ENCODE results near the gene MYRIP.

Gene MYRIP

DNA sequence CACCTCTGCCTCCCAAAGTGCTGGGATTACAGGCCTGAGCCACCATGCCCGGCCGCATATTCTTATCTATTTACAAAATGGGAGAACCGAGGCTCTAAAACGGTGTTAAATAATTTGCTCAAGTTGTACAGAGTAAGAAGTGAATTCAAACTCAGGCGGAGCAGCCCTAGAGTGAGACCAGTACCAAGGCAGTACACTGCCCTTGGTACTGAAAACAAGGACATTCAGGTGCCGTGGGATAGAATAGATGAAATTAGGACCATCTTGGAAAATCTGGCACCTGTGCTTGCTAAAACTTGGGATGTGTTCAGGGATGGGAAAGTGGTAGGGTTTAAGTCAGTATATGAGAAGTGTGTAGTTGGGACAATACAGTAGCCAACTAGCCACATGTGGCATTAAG, 100.7 kb downstream of the MYRIP start:
- DNase-seq: no peak

DNA sequence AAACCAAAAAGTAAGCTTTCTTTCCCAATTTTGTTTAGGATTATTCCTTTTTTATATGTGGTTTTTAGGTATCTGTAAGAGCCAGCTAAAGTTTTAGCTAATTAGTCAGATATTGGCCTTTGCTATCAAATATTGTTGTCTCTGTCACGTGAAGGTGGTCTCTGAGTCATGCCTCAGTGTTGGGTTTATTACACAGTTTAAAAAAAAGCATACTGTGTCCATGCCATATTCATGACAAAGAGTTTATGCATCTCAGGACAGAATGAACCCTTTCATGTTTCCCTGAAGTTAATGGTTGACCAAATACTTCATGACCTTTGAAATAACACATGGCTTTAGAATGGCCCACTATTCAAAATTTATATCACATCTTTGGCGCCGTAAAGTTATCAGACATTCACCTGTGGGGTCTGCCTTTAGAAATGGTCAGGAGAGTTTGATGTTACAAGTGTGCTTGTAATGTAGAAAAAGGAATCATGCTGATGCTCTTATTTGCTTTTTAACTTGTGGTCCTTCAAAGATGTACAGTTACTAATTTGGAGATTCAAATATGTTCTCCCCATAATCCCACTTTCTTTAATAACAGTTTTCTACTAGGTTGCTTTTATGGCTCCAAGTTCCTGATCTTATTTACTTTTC, 101.5 kb downstream of the MYRIP start:
- DNase-seq: no peak

DNA sequence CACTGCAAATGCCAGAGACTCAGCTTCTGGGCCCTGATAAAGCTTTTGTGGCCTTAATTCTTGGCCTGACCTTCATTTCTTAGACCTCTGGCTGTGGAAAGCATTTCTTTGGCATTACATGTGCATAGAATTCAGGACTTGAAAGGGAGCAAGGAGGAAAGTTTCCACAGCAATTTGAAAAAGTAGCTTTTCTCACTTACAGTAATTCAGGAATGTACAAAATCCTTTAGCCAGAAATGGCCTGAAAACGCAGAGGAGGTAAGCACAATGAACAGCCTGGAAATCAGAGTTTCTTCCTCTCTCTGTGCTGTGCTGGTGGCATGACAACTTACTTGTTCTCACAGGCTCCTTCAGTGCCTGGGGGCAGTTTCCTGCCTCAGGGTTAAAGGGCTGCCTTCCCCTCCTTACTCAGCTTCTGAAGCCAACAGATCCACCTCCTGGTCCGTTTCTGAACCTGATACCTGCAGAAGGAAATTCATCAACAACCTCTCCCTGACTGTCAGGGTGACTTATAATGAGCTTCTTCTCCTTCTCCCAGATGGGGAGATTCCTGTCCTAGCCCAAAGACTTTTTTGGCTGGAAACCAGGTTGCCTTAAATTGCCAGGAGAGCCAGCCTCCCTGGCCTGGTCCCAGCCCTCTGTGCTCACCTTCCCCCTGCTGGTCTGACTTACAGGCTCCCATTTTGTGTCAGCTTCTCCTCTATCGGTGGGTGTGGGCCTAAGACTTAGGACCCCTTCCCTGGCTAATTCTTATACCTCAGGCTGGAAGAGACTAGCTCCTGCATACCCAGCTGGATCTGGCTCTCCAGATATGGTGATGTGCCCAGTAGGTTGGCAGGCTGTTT, 102.3 kb downstream of the MYRIP start:
- DNase-seq: no peak

DNA sequence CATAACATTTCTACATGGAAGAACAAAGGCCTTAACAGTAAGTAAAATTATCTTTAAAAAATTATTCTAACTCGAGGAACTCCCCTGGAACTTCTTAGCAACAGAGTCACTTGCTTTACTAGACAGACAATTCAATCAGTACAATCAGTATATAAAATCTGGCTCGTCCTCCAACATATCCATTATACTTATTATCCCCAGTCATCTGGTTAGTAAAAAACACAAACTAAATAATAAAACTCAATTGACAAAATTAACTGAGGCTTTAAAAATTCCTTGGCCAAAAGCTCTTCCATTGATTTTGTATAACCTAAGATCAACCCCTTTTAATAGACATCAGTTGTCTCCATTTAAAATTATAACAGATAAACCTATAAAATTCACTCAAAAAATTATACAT, 105.6 kb downstream of the MYRIP start:
- no peak for DNase-seq

DNA sequence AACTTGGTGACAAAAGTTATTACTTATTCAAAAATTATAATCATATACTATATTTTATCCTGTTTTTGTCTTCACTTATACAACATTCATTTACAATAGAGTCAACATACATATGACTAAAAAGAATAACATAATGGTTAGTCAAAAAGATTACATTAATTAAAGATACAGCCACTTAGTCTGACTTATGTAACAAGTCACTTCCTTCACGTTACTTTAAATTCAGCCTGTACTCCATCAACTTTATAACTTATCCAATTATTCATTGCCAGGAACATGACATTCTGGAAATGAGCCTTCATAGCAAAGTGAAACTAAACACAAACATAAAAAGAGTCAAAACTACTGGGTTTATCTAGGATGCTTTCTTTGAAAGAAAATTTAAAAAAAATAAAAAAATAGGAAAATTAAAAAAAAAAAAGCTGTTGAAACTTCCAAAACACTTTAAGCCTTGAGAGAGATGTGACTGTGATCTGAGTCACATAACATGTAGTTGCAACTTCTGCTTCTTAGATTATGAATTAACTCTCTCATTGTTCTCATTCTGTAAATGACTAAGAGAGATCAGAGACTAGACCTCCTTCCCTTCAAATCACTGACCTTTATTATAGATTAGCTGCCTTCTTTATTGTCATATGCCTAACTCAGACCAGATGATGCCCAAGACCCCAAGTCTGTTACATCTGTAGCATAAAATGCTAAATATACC, 107.8 kb downstream of the MYRIP start:
- DNase-seq: no peak

DNA sequence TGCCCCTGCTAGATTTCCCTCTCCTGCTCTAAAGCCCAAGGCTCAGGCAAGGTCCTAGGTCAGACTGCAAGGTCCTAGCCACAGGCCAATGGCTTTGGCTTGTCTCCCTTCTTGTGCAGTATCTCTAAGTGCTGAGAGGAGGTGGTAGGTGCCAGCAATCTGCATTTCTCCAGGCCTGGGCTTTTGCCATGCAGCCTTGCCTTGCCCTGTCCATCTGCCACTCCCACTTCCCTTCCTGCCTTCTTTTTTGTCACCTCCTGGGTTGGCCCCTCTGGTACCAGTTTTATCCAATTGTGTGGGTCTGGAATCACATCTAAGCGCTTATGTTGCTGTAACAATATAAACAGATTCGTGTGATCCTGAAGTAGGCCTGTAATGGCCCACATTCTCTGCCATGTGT, 109.9 kb downstream of the MYRIP start:
- no peak for DNase-seq

DNA sequence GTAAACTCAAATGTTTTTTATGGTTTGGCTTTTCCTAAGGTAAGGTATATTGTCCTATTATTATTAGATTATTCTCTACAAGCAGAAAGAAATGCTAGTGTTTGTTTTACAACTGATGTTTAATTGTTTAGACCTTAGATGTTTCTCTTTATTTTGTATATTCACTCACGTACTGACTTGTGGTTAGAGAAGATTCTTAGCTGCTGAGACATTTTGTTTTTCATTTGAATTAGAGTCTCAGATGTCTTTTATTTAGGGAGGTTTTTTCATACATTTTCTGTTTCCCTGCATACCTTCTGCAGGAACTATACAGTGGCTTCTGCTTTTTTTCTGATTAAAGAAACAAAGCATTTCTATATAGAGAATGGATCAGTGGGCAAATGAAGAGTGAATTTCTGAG, 110.9 kb downstream of the MYRIP start:
- DNase-seq: no peak

DNA sequence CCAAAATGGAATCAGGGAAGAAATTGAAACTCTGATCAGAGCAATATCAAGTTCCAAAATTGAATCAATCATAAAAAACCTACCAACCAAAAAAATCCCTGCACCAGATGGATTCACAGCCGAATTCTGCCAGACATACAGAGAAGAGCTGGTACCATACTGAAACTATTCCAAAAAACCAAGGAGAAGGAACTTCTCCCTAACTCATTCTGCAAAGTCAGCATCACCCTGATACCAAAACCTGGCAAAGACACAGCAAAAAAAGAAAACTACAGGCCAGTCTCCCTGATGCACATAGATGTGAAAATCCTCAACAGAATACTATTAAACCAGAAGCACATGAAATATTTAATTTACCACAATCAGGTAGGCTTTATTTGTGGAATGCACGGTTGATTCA, 118.1 kb downstream of the MYRIP start:
- DNase-seq: no peak

DNA sequence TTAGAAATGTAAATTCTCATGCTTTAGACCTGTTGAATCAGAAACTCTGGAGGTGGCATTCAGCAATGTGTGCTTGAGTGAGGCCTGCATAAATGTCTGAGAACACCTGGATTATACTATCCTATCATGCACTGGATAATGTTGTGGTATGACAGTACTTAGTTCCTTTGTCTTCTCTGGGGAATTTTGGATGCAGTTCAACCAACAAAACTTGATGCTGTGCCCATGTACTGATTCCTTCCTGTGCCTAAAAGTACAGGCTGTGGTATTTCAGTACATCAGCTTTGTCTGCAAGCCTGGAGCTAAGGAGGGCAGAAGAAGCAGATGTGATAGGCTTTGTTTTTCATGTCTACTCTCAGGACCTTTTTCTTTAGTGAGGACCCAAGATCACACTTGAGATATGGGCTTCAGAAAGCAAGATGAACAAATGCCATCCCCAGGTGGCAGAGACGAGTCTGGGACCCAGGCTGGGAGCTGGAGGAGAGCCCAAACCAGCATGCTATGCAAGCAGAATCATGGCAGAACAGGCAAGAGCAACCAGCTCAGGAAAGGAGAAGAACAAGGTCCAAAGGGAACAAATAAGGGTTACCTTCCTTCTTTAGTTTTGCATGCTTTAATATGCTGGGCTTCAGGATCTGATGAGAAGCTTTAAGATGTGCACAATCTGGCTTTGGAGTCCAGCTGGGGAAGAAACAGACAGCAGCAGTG, 124.7 kb downstream of the MYRIP start:
- DNase-seq: no peak

DNA sequence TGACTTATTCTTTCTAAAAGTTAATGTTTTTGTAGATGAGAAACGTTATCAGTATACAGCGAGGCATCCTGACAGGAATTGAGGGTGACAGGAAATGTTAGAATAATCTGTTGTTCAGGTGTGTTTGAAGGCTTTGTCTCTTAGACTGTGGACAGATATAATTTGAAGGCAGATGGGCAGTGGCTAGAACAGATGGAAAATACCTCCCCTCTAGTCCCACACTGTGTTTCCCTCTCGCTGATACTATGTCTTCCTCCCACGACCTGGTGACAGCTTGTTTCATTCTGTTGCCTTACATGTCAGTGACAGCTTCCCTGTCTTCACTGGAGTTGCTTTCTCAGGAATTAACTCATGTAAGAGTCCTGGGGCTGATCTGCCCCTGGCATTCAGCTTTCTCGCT, 125.3 kb downstream of the MYRIP start:
- no peak for DNase-seq

DNA sequence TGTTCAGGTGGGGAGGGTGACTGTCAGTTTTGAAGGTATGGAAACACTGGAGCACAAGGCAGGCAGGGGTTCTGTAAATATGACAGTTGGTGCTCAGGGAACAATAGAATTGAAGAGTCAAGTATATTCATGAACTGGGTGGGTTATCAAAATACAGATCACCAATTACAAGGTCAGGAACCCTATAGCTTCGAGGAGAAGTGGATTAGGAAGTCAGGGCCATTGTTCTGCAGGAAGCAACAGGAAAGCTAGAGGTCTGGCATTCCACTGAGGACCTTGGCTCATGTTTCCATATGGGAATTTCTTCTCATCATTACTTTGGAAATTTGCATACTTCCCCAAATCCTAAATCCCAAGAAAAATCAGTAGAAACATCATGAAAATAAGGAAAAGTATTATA, 125.9 kb downstream of the MYRIP start:
- no peak for DNase-seq

DNA sequence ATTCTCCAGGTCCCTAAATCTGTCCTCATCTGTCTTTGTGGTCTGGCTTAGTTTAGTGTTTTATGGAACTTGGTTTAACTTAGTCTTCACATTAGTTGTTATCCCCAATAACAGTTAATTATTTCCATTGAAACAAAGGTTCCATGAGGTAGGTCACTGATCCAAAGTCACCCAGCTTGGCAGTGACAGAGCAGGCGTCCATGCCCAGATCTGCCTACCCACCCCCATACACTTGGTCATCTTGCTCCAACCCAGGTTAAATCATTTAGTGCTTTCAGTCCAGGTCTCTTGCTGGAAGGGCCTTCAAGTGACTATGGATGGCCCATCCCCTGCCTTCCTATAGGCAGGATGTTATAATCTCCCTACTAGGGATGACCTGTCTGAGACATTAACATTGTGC, 127.4 kb downstream of the MYRIP start:
- no peak for DNase-seq

DNA sequence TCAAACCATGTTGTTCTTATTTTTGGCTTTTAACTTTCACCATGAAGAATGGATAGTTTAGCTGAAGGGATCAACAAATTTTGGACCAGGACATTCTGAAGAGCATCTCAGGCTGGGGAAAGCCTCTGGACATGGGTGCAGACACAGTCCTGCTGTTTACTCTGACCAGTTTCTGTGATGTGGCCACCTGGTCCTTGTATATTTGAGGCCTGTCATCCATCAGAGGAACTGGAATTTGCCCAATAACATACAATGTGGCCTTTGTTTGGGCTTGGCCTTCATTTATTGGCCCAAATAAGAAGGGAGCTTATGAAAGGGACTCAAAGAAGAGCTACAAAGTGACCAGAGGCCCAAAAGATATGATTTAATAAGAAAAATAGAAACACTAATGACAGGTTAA, 127.9 kb downstream of the MYRIP start:
- DNase-seq: no peak

DNA sequence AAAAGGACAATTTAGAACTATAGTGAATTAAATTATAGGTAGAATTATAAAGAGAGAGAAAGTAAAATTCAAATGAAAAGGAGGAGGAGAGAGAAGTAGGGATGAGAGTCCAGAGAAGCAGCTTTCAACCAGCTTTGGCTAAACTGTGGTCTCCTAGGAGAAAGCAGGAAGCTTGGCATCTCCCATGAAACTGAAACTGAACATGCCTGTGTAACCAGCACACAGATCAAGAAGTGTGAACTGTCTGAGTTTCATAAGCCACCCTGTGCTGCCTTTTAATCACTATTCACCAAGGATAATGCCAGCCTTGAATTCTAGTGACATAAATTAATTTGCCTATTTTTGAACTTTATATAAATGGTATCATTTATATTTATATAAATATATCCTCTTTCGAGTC, 128.5 kb downstream of the MYRIP start:
- no peak for DNase-seq

DNA sequence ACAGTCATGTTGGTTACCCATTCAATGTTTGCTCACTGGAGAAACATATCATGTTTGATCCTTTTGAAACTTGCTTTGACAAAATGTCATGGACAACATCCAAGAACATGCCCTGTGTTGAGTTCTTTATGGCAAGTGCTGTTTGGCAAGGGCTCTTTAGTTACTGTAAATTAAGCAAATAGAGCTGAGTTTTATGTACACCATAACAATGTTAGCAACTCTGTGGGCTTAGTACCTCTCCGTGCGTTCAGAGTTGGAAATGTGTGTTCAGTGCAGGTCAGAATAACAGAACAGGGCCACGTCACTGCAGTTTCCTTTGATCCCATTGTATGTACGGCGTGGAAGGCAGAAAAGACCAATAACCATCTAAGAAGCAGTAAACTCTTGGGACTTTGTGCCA, 132.5 kb downstream of the MYRIP start:
- DNase-seq: no peak

DNA sequence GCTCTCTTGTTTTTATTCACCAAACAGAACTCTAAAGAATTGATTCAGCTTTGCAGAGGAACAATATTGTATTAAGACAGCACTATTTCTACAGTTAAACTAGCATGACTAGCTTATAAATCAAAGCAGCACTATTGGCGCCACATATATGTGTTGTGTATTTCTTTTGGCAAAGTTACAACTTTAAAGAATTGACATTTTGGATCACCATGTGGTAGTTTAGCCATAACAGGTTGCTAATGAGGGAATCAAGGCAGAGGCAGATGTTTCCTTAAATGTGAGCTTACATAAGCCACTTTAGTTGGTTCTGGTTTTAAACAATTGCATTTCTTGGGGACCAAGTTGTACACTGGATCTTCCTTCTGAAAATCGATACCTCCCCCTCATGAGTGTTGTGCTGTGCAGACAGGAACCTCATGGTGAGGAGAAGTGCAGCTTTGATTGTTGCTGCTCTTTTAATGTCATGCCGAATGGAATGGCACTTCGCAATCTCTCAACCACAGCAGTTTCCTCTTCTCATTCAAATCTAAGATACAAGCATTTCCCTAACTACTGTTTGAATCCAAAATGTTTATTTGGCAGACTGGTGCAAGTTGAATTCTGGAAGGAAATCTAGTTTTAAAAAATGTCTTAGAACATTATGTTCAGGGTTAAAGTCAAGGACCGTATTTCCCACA, 151.2 kb downstream of the MYRIP start:
- DNase-seq: no peak

DNA sequence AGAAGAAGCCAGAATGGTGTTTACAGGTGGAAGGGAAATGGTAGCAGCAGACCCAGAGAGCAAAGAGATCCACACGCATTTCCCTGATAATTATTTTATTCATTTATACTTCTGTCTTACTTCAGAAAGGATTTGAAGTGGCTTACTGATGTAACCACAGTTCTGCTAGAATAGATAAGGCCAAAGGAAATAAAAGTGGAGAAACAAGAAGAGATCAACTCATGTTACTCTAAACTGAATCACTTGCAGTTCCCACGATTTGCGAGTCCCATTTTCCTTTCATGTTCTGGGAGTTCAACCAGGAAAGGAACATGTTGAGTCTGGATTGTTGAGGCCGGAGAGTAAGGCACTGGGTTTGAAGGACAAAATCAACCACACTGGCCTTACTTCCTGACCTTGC, 151.8 kb downstream of the MYRIP start:
- no peak for DNase-seq

DNA sequence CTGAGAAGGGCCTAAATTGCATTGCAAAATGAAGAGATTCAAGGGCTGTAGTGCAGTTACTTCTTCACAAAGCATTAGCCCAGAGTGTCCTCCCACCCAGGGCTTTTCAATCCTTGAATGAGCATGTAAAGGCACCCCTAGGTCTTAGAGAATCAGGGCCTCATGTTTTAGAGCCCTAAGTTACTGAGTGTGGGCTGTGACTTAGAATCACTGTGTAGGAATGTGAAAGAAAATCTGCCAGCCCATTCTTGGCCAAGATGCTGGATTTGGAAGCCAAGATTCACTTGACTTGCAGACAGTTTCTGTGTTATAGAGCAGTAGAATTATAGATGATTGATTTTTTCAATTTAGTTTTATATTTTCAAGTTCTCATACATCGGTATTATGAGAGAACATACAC, 153.2 kb downstream of the MYRIP start:
- DNase-seq: no peak

DNA sequence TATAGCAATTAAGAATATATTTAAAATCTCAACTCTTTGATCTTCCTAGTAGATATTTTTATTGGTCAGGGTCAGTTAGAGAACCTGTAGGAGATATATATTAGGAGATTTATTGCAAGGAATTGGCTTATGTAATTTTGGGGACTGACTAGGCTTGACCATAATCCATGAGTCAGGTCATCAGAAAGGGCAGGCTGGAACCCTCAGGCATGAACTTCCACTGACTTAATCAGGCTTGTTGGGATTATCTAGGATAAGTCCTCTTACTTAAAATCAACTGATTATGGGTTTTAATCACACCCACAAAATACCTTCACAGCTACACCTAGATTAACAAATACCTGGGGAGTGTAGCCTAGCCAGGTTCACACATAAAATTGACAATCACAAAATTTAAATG, 156.1 kb downstream of the MYRIP start:
- no peak for DNase-seq

DNA sequence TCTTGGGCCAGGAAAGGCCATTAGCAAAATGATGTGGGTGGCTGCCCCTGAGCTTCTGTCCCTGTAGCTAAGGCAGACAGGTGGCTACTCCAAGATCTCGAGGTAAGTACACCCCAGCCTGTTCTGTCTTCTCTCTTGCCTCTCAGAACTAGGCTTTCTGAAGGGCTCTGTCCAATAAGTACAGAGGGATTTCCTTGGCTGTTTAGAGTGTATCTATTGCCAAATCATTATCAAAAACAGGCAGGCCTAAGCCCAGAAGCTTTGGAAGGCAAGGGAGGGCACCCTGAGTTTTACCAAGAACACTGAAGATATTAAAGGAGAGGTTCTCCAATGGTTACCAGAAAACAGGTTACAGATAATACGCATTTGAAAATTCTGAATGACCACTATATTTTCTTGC, 156.6 kb downstream of the MYRIP start:
- DNase-seq: no peak

DNA sequence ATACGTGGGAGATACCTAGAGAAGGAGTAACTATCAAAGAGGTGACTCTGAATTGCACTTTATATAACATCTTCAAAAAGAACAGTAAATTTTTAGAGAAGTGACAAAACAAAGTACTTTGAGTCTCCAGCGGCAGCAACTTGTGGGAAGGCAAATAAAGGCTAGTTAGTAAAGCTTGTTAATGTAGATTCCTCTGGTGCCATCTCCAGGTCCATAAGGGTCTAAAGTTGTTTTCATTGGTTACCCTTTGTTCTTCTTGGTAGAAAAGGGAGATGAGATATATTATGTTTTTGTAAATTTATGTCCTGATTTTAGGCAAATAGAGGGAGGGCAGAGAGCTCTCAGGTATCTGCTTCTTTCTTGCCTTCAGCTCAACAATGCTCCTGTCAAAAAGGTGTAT, 161.6 kb downstream of the MYRIP start:
- DNase-seq: no peak

DNA sequence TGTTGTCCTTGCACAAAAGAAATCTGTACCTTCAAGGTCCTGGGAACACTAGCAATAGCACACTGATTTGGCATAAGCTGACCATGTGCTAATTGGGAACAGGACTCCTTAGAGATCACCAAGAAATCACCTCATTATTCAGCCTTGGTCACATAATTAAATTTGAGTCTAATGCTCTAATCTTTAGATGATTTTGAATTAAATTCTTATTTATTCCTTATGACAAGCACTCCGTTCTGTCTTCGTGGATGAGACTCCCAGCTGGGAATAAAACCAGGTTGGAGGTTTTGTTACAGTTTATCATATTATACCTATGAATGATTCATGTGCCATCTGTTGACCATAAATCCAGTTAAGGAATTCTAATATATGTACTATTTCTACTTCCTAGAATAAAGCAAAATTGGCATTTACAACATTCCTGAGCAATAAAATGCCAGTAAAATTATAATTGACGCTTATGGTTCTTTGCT, 162.2 kb downstream of the MYRIP start:
- DNase-seq: no peak

DNA sequence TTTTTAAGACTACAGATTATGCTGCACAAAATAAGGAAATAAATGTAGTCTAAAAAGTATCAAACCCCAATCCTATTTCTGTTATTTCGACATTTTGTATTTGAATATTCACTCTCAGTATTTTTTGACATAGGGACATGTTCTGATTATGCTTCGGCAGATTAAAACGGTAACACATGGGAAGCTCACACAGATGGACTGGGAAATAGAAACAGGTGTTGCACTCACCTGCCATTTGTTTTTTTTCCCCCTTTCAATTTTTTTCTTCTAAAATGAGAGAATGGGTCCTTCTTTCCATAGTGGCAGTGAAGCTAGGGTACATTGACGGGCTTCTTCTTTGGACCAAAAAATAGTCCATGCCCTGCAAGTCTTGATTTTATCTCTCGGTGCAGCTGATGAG, 163.1 kb downstream of the MYRIP start:
- no peak for DNase-seq

All from T1000 (cell line).